Keratinocyte (primary cell): Measurements from ENCODE around the gene PASD1.

Experiments used
- EZH2 ChIP-seq: IDR thresholded peaks from one replicate; pipeline ENCODE4 v1.6.1; 2012; ENCODE audit warnings: inconsistent platforms, mild to moderate bottlenecking, low read length, moderate library complexity
- TF ChIP-seq, protein P1 (sequence below), 3 experiments: IDR thresholded peaks in 1 of 3; conservative IDR thresholded peaks in 1 of 3; optimal IDR thresholded peaks in 1 of 3; 2 replicates in 2 of 3; 3 replicates in 1 of 3; pipeline versions ENCODE3 to v1.5.1; 2011; ENCODE audit warnings: low read length in 3 of 3, mild to moderate bottlenecking in 3 of 3, moderate library complexity in 2 of 3, control low read depth in 1 of 3, inconsistent platforms in 1 of 3; ENCODE audit not compliant: insufficient read depth in 2 of 3; ENCODE audit errors: extremely low read depth in 1 of 3

DNA sequence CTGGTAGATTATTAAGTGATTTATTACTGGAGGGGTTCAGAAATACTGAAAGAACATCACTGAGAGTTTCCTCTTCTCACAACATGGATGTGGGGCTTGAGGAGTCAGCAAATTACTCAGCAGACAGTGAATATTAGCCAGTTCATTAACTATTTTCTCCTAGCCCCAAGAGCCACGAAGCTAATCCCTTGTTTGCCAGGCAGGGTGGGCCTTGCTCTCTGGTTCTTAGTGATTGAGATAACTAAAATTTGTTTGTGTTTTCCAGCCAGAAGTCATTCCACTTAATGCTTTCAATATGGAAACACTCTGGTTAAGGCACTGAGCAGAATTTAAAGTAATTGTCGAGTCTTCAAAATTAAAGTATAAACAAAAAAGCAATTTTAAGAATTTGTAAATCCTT, 40.1 kb upstream of the PASD1 start:
- TF ChIP-seq, protein P1, sequence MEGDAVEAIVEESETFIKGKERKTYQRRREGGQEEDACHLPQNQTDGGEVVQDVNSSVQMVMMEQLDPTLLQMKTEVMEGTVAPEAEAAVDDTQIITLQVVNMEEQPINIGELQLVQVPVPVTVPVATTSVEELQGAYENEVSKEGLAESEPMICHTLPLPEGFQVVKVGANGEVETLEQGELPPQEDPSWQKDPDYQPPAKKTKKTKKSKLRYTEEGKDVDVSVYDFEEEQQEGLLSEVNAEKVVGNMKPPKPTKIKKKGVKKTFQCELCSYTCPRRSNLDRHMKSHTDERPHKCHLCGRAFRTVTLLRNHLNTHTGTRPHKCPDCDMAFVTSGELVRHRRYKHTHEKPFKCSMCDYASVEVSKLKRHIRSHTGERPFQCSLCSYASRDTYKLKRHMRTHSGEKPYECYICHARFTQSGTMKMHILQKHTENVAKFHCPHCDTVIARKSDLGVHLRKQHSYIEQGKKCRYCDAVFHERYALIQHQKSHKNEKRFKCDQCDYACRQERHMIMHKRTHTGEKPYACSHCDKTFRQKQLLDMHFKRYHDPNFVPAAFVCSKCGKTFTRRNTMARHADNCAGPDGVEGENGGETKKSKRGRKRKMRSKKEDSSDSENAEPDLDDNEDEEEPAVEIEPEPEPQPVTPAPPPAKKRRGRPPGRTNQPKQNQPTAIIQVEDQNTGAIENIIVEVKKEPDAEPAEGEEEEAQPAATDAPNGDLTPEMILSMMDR (optimal IDR thresholded peaks at IDR 0.05 in 1 of 3, IDR thresholded peaks at IDR 0.05 in 1 of 3, conservative IDR thresholded peaks at IDR 0.05 in 1 of 3; ENCODE audit: extremely low read depth in 1 of 3, insufficient read depth in 2 of 3, low read length in 3 of 3) = no peak
- no peak for TF ChIP-seq EZH2
